CD4-positive, alpha-beta T cell (primary cell): ENCODE results near the gene IL34. TPM values are rescaled to one million over a fixed set of nuclear protein-coding genes. Genes with fewer than 3 reads are reported as not detected.
"Not testable (repeated sequence)": the region's sequence is repeated elsewhere in the genome, so short reads cannot be mapped to it uniquely, and the experiment has no call there.

Experiments
- ATAC-seq: fragments of 200-7000 bp; cut with Tn5 transposase; one replicate; pipeline ENCODE4 v1.10.0; 2022; ENCODE audit warnings: mild to moderate bottlenecking; ENCODE audit not compliant: poor library complexity
- CTCF ChIA-PET: fragments of 350-600 bp; sonication (Branson Sonifier 250); formaldehyde crosslinking; loops from one replicate; lab custom pipeline; 2021; ENCODE audit warnings: antibody characterized with exemption, inconsistent platforms; lab: Charles Lee
- POLR2A ChIA-PET: fragments of 350-600 bp; sonication (Branson Sonifier 250); formaldehyde crosslinking; loops from one replicate; lab custom pipeline; 2021; ENCODE audit warnings: antibody characterized with exemption, inconsistent platforms; lab: Charles Lee
- DNase-seq, 14 experiments: peaks; one replicate each; pipeline ENCODE4 v3.0.0-alpha.2; 2013 to 2020; ENCODE audit warnings: mixed read lengths in 2 of 14
- H3K27ac ChIP-seq, 2 donors: one replicate each; pipeline versions ENCODE4 v1.5.1 to v1.7.0; 2013; ENCODE audit warnings: low read length in 2 of 2, low read depth in 1 of 2, mild to moderate bottlenecking in 1 of 2
- H3K27me3 ChIP-seq, 2 experiments: 1 replicate in 1 of 2; 2 replicates in 1 of 2; pipeline versions ENCODE4 v1.6.1 to v1.7.0; 2013; ENCODE audit warnings: low read length in 2 of 2, control low read depth in 1 of 2, mild to moderate bottlenecking in 1 of 2, moderate library complexity in 1 of 2; ENCODE audit not compliant: insufficient read depth in 2 of 2, control insufficient read depth in 1 of 2
- H3K36me3 ChIP-seq: one replicate; pipeline ENCODE4 v1.6.1; 2013; ENCODE audit warnings: low read length, control low read depth; ENCODE audit not compliant: insufficient read depth
- H3K4me1 ChIP-seq: one replicate; pipeline ENCODE4 v1.6.1; 2013; ENCODE audit warnings: low read length, control low read depth; ENCODE audit not compliant: insufficient read depth
- H3K4me3 ChIP-seq: one replicate; pipeline ENCODE4 v1.5.1; 2013; ENCODE audit warnings: mild to moderate bottlenecking, low read length, moderate library complexity
- H3K9me3 ChIP-seq, 2 experiments: 1 replicate in 1 of 2; 2 replicates in 1 of 2; pipeline versions ENCODE4 v1.6.1 to v1.7.0; 2013; ENCODE audit warnings: low read length in 2 of 2, mild to moderate bottlenecking in 2 of 2, control low read depth in 1 of 2, moderate library complexity in 1 of 2; ENCODE audit not compliant: control insufficient read depth in 1 of 2, insufficient read depth in 1 of 2
- H3K27ac Mint-ChIP-seq: one replicate; pipeline ENCODE4 v1.8.0; 2020; ENCODE audit warnings: mixed read lengths
- H3K27me3 Mint-ChIP-seq: one replicate; pipeline ENCODE4 v1.8.0; 2021; ENCODE audit warnings: mixed read lengths
- H3K36me3 Mint-ChIP-seq: one replicate; pipeline ENCODE4 v1.8.0; 2021; ENCODE audit warnings: low read depth, mixed read lengths
- H3K4me1 Mint-ChIP-seq: one replicate; pipeline ENCODE4 v1.8.0; 2021; ENCODE audit warnings: low read depth, mixed read lengths
- H3K4me3 Mint-ChIP-seq: one replicate; pipeline ENCODE4 v1.8.0; 2020; ENCODE audit warnings: mild to moderate bottlenecking, mixed read lengths
- H3K9me3 Mint-ChIP-seq: one replicate; pipeline ENCODE4 v1.8.0; 2020; ENCODE audit warnings: mixed read lengths
- intact Hi-C, 2 experiments: fragments of 100-400 bp; cut with DNase I in 1 of 2; cut with micrococcal nuclease in 1 of 2; formaldehyde crosslinking; loops; one replicate each; pipeline versions ENCODE4 v1.15.1 to v1.9.0; 2023 to 2025; cut with DNase I, micrococcal nuclease
- total RNA-seq, 174 experiments: library from RNA in 2 of 174; stranded (reverse) in 2 of 174; gene quantifications; one replicate each; pipeline ENCODE4 v1.2.3 and lab custom pipeline; 2021 to 2026
- TF ChIP-seq, protein P1 (sequence below): fragments of 200-600 bp; IDR thresholded peaks from one replicate; pipeline ENCODE4 v1.8.0; 2022; ENCODE audit warnings: antibody characterized with exemption, mild to moderate bottlenecking

IL34 gene
- total RNA-seq, 2 experiments from 2014 or later, result 0.84 to 0.88 TPM

DNA sequence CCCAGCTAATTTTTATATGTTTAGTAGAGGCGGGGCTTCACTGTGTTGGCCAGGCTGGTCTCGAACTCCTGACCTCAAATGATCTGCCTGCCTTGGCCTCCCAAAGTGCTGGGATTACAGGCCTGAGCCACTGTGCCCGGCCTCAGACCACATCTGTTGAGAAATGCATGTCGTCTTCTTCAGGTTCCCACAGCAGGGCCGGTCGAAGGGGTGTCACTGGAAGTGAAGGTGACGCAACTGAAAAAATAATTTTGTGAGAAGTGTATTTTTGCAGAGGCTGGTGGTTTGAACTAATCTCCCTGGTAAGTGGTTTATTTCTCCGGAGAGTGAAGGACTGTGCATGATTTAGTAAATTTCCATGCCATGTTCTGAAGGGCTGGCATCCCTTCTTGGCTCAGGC, 33.4 kb upstream of the IL34 start:
- no peaks in the 10 kb centered on the region for H3K4me1 Mint-ChIP-seq
- Histone ChIP-seq H3K4me3 (no peak overlapping the region), H3K27ac (no peak overlapping the region), H3K36me3 (no peaks in the 10 kb centered on the region), H3K27me3 (no peaks in the 10 kb centered on the region), H3K4me1 (no peaks in the 10 kb centered on the region), H3K9me3 (no peaks in the 10 kb centered on the region)
- TF ChIP-seq, protein P1, sequence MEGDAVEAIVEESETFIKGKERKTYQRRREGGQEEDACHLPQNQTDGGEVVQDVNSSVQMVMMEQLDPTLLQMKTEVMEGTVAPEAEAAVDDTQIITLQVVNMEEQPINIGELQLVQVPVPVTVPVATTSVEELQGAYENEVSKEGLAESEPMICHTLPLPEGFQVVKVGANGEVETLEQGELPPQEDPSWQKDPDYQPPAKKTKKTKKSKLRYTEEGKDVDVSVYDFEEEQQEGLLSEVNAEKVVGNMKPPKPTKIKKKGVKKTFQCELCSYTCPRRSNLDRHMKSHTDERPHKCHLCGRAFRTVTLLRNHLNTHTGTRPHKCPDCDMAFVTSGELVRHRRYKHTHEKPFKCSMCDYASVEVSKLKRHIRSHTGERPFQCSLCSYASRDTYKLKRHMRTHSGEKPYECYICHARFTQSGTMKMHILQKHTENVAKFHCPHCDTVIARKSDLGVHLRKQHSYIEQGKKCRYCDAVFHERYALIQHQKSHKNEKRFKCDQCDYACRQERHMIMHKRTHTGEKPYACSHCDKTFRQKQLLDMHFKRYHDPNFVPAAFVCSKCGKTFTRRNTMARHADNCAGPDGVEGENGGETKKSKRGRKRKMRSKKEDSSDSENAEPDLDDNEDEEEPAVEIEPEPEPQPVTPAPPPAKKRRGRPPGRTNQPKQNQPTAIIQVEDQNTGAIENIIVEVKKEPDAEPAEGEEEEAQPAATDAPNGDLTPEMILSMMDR, result no peak
- DNase-seq, result no peak
- no peak for ATAC-seq
- CTCF ChIA-PET, result interaction anchor here (0.6 kb wide), 1 partner anchor 788 kb away, joined by 4 read pairs; no protein-coding TSS in a partner anchor
- no peak overlapping the region for H3K4me3 Mint-ChIP-seq
- no peak overlapping the region for H3K27ac Mint-ChIP-seq
- H3K27me3 Mint-ChIP-seq, result no peaks in the 10 kb centered on the region
- POLR2A ChIA-PET, result no interaction called here
- no peaks in the 10 kb centered on the region for H3K36me3 Mint-ChIP-seq
- H3K9me3 Mint-ChIP-seq, result no peaks in the 10 kb centered on the region
- intact Hi-C loops, result no loop called here

DNA sequence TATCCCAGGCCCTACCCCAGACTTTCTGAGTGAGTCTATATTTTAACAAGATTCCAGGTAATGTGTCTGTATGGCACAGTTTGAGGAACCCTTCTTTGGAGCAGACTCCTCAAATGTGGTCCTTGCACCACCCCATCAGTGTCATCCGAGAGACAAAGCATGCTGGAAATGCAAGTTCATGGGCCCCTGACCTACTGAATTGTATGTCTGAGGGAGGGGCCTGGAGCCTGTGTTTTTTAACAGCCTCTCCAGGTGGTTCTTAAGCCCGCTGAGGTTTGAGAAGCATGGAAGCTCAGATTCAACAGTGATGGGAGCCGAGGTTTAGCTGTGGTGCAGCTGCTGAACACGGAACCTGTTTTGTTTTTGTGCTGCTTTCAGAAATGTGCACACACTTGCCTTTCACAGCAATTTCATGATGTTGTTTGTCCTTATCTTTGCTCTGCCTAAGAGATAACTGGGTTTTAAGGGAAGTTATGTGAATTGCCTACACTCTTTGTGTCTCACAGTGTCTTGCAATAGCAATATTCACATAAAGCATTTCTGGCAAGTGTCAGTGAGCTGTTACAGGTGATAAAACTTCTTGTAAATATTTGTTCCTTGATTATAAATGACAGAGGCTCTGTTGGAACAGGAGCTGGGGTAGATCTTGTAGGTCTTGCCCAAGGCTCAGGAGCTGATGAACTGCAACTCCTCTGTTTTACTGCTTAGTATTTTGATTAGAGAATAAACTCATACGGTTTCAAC, 32.0 kb upstream of the IL34 start:
- no peak for ATAC-seq
- Histone ChIP-seq H3K27ac (no peak overlapping the region), H3K4me3 (no peak overlapping the region), H3K27me3 (no peaks in the 10 kb centered on the region), H3K9me3 (no peaks in the 10 kb centered on the region), H3K36me3 (no peaks in the 10 kb centered on the region), H3K4me1 (no peaks in the 10 kb centered on the region)
- Mint-ChIP-seq H3K27me3 (no peaks in the 10 kb centered on the region), H3K36me3 (no peaks in the 10 kb centered on the region), H3K27ac (no peak overlapping the region), H3K4me3 (no peak overlapping the region), H3K4me1 (no peaks in the 10 kb centered on the region), H3K9me3 (no peaks in the 10 kb centered on the region)
- TF ChIP-seq, protein P1, result no peak
- intact Hi-C loops, result no loop called here
- ChIA-PET POLR2A (no interaction called here), CTCF (no interaction called here)
- DNase-seq, result no peak

DNA sequence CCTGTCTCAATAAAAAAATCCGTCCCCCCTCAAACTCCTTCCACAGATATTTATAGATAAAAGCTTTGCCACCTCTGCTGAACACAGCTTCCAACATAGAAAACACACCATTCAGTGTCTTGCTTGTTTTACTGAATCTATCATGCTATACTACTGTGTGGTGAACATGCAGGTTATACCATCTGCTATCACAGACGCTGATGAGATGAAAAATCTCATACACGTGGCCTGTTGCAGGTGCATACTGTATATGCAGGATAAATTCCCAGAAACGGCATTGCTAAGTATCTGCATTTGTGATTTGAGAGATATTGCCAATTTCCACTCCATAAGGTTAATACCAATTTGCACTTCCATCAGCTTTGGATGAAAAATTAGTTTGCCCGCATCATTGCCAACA, 30.4 kb upstream of the IL34 start:
- DNase-seq (no peak), ATAC-seq (no peak)
- Mint-ChIP-seq H3K27ac (no peak overlapping the region), H3K27me3 (no peaks in the 10 kb centered on the region), H3K4me1 (no peaks in the 10 kb centered on the region), H3K36me3 (no peaks in the 10 kb centered on the region), H3K9me3 (no peaks in the 10 kb centered on the region), H3K4me3 (no peak overlapping the region)
- Histone ChIP-seq H3K4me1 (no peaks in the 10 kb centered on the region), H3K27ac (no peak overlapping the region), H3K4me3 (no peak overlapping the region), H3K27me3 (no peaks in the 10 kb centered on the region), H3K36me3 (no peaks in the 10 kb centered on the region), H3K9me3 (no peaks in the 10 kb centered on the region)
- intact Hi-C loops, result no loop called here
- TF ChIP-seq, protein P1, result no peak
- ChIA-PET POLR2A (no interaction called here), CTCF (no interaction called here)

DNA sequence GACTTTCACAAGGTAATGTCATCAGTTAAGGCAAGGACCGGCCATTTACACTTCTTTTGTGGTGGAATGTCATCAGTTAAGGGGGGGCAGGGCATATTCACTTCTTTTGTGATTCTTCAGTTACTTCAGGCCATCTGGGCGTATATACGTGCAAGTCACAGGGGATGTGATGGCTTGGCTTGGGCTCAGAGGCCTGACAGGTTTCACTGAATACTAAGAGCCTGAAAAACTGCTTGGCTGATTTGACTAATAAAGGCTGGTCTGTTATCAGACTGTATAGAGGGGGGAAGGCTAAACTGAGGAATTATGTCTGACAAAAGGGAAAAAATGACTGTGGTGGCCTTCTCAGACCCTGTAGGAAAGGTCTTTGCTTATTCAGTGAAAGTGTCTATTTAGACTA, 24.5 kb upstream of the IL34 start:
- ATAC-seq, H3K9me3 Mint-ChIP-seq, H3K27ac Mint-ChIP-seq, H3K4me3 Mint-ChIP-seq, H3K27me3 Mint-ChIP-seq, POLR2A ChIA-PET, CTCF ChIA-PET, H3K4me3 ChIP-seq, H3K4me1 ChIP-seq, DNase-seq, H3K27me3 ChIP-seq, H3K27ac ChIP-seq, H3K9me3 ChIP-seq, H3K36me3 Mint-ChIP-seq, H3K36me3 ChIP-seq, intact Hi-C loops, H3K4me1 Mint-ChIP-seq: not testable (repeated sequence)
